Measurements from ENCODE around the gene KRI1. TPM values are rescaled to one million over a fixed set of nuclear protein-coding genes. Genes with fewer than 3 reads are reported as not detected.
A peak's percentile ranks its signal among the peaks of the same experiment; 100 is the strongest.

KRI1 gene
- total and polyA plus RNA-seq, 2 of the 8 experiments (the other 6 are each of a cell fraction or from before 2014, with no cell fraction given): 14.2 to 45.2 TPM

DNA sequence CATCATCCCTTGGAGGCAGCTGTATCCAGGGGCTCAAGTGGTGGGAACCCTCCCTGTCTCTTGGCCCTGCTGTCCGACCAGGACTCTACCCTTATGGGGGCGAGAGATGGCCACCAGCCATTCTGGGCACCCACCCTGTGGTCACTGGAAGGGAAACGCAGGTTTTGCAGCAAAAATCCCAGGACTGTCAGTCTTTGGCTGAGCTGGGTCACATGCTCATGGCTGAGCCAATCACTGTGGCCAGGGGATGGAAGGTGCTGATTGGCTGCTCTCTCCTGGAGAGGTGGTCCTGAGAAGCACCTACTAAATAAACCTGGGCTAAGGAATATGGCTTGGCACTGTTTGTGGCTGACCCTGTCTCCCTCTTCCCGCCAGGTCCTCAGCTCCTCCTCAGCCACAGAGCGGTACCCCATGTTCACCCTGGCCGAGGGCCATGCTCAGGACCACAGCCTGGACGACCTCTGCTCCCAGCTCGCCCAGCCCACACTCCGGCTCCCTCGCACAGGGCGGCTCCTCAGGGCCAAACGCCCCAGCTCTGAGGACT, 13.2 kb downstream of the KRI1 start (continued):
- TF ChIP-seq, protein P1, sequence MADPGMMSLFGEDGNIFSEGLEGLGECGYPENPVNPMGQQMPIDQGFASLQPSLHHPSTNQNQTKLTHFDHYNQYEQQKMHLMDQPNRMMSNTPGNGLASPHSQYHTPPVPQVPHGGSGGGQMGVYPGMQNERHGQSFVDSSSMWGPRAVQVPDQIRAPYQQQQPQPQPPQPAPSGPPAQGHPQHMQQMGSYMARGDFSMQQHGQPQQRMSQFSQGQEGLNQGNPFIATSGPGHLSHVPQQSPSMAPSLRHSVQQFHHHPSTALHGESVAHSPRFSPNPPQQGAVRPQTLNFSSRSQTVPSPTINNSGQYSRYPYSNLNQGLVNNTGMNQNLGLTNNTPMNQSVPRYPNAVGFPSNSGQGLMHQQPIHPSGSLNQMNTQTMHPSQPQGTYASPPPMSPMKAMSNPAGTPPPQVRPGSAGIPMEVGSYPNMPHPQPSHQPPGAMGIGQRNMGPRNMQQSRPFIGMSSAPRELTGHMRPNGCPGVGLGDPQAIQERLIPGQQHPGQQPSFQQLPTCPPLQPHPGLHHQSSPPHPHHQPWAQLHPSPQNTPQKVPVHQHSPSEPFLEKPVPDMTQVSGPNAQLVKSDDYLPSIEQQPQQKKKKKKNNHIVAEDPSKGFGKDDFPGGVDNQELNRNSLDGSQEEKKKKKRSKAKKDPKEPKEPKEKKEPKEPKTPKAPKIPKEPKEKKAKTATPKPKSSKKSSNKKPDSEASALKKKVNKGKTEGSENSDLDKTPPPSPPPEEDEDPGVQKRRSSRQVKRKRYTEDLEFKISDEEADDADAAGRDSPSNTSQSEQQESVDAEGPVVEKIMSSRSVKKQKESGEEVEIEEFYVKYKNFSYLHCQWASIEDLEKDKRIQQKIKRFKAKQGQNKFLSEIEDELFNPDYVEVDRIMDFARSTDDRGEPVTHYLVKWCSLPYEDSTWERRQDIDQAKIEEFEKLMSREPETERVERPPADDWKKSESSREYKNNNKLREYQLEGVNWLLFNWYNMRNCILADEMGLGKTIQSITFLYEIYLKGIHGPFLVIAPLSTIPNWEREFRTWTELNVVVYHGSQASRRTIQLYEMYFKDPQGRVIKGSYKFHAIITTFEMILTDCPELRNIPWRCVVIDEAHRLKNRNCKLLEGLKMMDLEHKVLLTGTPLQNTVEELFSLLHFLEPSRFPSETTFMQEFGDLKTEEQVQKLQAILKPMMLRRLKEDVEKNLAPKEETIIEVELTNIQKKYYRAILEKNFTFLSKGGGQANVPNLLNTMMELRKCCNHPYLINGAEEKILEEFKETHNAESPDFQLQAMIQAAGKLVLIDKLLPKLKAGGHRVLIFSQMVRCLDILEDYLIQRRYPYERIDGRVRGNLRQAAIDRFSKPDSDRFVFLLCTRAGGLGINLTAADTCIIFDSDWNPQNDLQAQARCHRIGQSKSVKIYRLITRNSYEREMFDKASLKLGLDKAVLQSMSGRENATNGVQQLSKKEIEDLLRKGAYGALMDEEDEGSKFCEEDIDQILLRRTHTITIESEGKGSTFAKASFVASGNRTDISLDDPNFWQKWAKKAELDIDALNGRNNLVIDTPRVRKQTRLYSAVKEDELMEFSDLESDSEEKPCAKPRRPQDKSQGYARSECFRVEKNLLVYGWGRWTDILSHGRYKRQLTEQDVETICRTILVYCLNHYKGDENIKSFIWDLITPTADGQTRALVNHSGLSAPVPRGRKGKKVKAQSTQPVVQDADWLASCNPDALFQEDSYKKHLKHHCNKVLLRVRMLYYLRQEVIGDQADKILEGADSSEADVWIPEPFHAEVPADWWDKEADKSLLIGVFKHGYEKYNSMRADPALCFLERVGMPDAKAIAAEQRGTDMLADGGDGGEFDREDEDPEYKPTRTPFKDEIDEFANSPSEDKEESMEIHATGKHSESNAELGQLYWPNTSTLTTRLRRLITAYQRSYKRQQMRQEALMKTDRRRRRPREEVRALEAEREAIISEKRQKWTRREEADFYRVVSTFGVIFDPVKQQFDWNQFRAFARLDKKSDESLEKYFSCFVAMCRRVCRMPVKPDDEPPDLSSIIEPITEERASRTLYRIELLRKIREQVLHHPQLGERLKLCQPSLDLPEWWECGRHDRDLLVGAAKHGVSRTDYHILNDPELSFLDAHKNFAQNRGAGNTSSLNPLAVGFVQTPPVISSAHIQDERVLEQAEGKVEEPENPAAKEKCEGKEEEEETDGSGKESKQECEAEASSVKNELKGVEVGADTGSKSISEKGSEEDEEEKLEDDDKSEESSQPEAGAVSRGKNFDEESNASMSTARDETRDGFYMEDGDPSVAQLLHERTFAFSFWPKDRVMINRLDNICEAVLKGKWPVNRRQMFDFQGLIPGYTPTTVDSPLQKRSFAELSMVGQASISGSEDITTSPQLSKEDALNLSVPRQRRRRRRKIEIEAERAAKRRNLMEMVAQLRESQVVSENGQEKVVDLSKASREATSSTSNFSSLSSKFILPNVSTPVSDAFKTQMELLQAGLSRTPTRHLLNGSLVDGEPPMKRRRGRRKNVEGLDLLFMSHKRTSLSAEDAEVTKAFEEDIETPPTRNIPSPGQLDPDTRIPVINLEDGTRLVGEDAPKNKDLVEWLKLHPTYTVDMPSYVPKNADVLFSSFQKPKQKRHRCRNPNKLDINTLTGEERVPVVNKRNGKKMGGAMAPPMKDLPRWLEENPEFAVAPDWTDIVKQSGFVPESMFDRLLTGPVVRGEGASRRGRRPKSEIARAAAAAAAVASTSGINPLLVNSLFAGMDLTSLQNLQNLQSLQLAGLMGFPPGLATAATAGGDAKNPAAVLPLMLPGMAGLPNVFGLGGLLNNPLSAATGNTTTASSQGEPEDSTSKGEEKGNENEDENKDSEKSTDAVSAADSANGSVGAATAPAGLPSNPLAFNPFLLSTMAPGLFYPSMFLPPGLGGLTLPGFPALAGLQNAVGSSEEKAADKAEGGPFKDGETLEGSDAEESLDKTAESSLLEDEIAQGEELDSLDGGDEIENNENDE (IDR thresholded peaks at IDR 0.05; ENCODE audit: insufficient replicate concordance, low read length): no peak
- TF ChIP-seq, protein P2, sequence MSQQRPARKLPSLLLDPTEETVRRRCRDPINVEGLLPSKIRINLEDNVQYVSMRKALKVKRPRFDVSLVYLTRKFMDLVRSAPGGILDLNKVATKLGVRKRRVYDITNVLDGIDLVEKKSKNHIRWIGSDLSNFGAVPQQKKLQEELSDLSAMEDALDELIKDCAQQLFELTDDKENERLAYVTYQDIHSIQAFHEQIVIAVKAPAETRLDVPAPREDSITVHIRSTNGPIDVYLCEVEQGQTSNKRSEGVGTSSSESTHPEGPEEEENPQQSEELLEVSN (IDR thresholded peaks at IDR 0.05): no peak
- TF ChIP-seq TCF12 (IDR thresholded peaks at IDR 0.05; ENCODE audit: low read depth, low read length) (no peak), KDM4A (IDR thresholded peaks at IDR 0.05; ENCODE audit: low read depth, low read length, severe bottlenecking) (no peak), KDM1A (IDR thresholded peaks at IDR 0.05; ENCODE audit: borderline replicate concordance, low read length) (no peak), TAF1 (IDR thresholded peaks at IDR 0.05; ENCODE audit: low read depth, low read length) (no peak), EP300 (IDR thresholded peaks at IDR 0.05; ENCODE audit: borderline replicate concordance in 1 of 2, low read depth in 2 of 2, low read length in 2 of 2) (no peak), NANOG (IDR thresholded peaks at IDR 0.05; ENCODE audit: insufficient read depth, low read depth, low read length, poor library complexity, severe bottlenecking) (no peak), CREB1 (IDR thresholded peaks at IDR 0.05) (no peak), KDM5A (IDR thresholded peaks at IDR 0.05; ENCODE audit: low read length) (no peak), POLR2A (IDR thresholded peaks at IDR 0.05; ENCODE audit: control extremely low read depth in 1 of 2, low read depth in 2 of 2, low read length in 2 of 2) (peak; percentile 16 to 46; a peak in 1 of 3 replicates)
